ENCODE measurements around the gene ATP1B3. TPM values are rescaled to one million over a fixed set of nuclear protein-coding genes. Genes with fewer than 3 reads are reported as not detected.

The ATP1B3 gene
- total and polyA plus RNA-seq, 2 of the 13 experiments (the other 11 are each of a cell fraction or from before 2014, with no cell fraction given) = 84.3 to 93.6 TPM

DNA sequence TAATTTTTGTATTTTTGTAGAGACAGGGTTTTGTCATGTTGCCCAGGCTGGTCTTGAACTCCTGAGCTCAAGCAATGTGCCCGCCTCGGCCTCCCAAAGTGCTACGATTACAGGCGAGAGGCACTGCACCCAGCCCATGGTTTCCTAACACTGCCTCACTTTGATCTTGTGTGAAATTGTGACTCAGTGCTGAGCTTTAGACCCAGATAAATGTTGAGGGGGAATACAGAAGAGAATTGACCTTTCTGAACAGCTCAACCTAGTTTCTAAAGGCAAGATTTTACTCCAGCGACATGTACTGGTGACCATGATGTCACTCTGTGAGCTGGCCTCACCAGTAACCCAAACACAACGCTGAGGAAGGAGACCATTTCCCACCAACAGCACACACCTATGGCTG lies 73.5 kb downstream of the ATP1B3 start (continued):
- TF ChIP-seq SRY (CRISPR knock-in tag; IDR thresholded peaks at IDR 0.05) = no peak
- no peak for TF ChIP-seq MIXL1 (CRISPR knock-in tag; IDR thresholded peaks at IDR 0.05)
- no peak for TF ChIP-seq DR1 (CRISPR knock-in tag; IDR thresholded peaks at IDR 0.05)
- 0 out of 2 replicates have a peak, but pooled peaks have one; percentile 20 for TF ChIP-seq ZNF331 (CRISPR knock-in tag; IDR thresholded peaks at IDR 0.05)
- TF ChIP-seq, protein P1, sequence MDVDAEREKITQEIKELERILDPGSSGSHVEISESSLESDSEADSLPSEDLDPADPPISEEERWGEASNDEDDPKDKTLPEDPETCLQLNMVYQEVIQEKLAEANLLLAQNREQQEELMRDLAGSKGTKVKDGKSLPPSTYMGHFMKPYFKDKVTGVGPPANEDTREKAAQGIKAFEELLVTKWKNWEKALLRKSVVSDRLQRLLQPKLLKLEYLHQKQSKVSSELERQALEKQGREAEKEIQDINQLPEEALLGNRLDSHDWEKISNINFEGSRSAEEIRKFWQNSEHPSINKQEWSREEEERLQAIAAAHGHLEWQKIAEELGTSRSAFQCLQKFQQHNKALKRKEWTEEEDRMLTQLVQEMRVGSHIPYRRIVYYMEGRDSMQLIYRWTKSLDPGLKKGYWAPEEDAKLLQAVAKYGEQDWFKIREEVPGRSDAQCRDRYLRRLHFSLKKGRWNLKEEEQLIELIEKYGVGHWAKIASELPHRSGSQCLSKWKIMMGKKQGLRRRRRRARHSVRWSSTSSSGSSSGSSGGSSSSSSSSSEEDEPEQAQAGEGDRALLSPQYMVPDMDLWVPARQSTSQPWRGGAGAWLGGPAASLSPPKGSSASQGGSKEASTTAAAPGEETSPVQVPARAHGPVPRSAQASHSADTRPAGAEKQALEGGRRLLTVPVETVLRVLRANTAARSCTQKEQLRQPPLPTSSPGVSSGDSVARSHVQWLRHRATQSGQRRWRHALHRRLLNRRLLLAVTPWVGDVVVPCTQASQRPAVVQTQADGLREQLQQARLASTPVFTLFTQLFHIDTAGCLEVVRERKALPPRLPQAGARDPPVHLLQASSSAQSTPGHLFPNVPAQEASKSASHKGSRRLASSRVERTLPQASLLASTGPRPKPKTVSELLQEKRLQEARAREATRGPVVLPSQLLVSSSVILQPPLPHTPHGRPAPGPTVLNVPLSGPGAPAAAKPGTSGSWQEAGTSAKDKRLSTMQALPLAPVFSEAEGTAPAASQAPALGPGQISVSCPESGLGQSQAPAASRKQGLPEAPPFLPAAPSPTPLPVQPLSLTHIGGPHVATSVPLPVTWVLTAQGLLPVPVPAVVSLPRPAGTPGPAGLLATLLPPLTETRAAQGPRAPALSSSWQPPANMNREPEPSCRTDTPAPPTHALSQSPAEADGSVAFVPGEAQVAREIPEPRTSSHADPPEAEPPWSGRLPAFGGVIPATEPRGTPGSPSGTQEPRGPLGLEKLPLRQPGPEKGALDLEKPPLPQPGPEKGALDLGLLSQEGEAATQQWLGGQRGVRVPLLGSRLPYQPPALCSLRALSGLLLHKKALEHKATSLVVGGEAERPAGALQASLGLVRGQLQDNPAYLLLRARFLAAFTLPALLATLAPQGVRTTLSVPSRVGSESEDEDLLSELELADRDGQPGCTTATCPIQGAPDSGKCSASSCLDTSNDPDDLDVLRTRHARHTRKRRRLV (CRISPR knock-in tag; IDR thresholded peaks at IDR 0.05) = no peak
- no peak for TF ChIP-seq ZNF280B (CRISPR knock-in tag; IDR thresholded peaks at IDR 0.05; ENCODE audit: borderline replicate concordance)
- no peak for TF ChIP-seq ZNF75D (CRISPR knock-in tag; IDR thresholded peaks at IDR 0.05; ENCODE audit: borderline replicate concordance)
- TF ChIP-seq, protein P2, sequence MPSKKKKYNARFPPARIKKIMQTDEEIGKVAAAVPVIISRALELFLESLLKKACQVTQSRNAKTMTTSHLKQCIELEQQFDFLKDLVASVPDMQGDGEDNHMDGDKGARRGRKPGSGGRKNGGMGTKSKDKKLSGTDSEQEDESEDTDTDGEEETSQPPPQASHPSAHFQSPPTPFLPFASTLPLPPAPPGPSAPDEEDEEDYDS (CRISPR knock-in tag; IDR thresholded peaks at IDR 0.05) = no peak
- no peak for TF ChIP-seq STAG1 (CRISPR knock-in tag; IDR thresholded peaks at IDR 0.05)
- TF ChIP-seq, protein P3, sequence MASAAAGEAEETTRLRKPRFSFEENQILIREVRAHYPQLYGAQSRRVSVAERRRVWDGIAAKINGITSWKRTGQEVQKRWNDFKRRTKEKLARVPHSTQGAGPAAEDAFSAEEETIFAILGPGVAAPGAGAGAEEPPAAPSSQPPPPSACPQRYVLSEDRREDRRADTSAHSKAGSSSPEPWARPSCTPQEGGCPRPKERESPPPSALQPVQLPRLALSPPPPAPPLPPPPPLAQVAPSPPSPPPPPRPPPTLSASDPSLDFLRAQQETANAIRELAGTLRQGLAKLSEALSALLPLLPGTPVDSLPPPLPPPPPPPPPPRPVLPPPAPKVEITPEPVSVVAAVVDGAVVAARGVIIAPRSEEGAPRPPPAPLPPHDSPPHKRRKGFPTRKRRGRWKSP (CRISPR knock-in tag; IDR thresholded peaks at IDR 0.05) = no peak
- TF ChIP-seq NFYC (CRISPR knock-in tag; IDR thresholded peaks at IDR 0.05) = no peak
- no peak for TF ChIP-seq ZNF451 (CRISPR knock-in tag; IDR thresholded peaks at IDR 0.05)
- no peak for TF ChIP-seq ZNF746 (CRISPR knock-in tag; IDR thresholded peaks at IDR 0.05)
- no peak for TF ChIP-seq AGO2 (optimal IDR thresholded peaks at IDR 0.05; ENCODE audit: low read depth, low read length)
- TF ChIP-seq KLF16 (CRISPR knock-in tag; IDR thresholded peaks at IDR 0.05) = no peak
- peak; percentile 26; the same call in 1 of the 2 replicates for TF ChIP-seq ZHX2 (IDR thresholded peaks at IDR 0.05; ENCODE audit: low read depth)
- TF ChIP-seq ZHX2 (CRISPR knock-in tag; IDR thresholded peaks at IDR 0.05; ENCODE audit: borderline replicate concordance) = no peak

All from HepG2 (cell line).